Astrocyte of the cerebellum (primary cell): Measurements from ENCODE around the gene C1RL.

Source experiments
- DNase-seq: peaks from one replicate; pipeline ENCODE4 v3.0.0-alpha.2; 2011; ENCODE audit warnings: low read depth
- H3K4me3 ChIP-seq: 2 replicates; pipeline ENCODE4 v1.5.1; 2011; ENCODE audit warnings: mild to moderate bottlenecking, low read depth, low read length, moderate library complexity
- in situ Hi-C: cut with HindIII; loops from 2 replicates; pipeline ENCODE4 v1.10.0; 2017; ENCODE audit warnings: low sequenced_read_pairs
- TF ChIP-seq, protein P1 (sequence below): IDR thresholded peaks from 2 replicates; pipeline ENCODE4 v1.5.1; 2012; ENCODE audit warnings: low read length, low read depth, moderate library complexity, mild to moderate bottlenecking; ENCODE audit errors: missing control alignments

Gene C1RL

GRCh38 chr12:7152818-7153217, 43.8 kb upstream of the C1RL start:
- in situ Hi-C loops = no loop called here
- no peak for DNase-seq
- TF ChIP-seq, protein P1, sequence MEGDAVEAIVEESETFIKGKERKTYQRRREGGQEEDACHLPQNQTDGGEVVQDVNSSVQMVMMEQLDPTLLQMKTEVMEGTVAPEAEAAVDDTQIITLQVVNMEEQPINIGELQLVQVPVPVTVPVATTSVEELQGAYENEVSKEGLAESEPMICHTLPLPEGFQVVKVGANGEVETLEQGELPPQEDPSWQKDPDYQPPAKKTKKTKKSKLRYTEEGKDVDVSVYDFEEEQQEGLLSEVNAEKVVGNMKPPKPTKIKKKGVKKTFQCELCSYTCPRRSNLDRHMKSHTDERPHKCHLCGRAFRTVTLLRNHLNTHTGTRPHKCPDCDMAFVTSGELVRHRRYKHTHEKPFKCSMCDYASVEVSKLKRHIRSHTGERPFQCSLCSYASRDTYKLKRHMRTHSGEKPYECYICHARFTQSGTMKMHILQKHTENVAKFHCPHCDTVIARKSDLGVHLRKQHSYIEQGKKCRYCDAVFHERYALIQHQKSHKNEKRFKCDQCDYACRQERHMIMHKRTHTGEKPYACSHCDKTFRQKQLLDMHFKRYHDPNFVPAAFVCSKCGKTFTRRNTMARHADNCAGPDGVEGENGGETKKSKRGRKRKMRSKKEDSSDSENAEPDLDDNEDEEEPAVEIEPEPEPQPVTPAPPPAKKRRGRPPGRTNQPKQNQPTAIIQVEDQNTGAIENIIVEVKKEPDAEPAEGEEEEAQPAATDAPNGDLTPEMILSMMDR = no peak
- no peak overlapping the region for H3K4me3 ChIP-seq

GRCh38 chr12:7151532-7151931, 42.5 kb upstream of the C1RL start:
- in situ Hi-C loops = no loop called here
- no peak overlapping the region for H3K4me3 ChIP-seq
- TF ChIP-seq, protein P1 = no peak
- no peak for DNase-seq

- no peak for DNase-seq
- no peak overlapping the region for H3K4me3 ChIP-seq
- in situ Hi-C loops = no loop called here
- TF ChIP-seq, protein P1 = no peak
Observed at GRCh38 chr12:7150841-7151240, 41.8 kb upstream of the C1RL start.

DNA sequence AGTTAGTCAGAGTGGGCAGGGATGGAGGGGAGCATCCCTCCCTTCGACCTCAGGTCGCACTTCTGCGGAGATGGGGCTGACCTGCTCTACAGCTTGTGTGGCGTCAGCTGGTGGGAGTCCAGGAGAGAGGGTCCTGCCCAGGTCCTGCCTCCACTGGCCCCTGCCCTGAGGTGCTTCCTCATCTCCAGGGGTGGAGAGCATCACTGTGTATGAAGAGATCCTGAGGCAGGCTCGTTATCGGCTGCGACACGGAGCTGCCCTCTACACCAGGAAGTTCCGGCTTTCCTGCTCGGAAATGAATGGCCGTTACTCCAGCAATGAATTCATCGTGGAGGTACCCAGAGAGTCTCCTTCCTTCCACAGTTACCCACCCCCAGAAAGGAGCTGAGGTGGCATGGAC, 41.3 kb upstream of the C1RL start:
- H3K4me3 ChIP-seq = no peak overlapping the region
- TF ChIP-seq, protein P1 = no peak
- no peak for DNase-seq
- in situ Hi-C loops = no loop called here

GRCh38 chr12:7146906-7147305, 37.9 kb upstream of the C1RL start:
- no peak for DNase-seq
- TF ChIP-seq, protein P1 = no peak
- in situ Hi-C loops = loop anchor here (5.0 kb wide), 1 partner anchor 60 kb away; no protein-coding TSS in a partner anchor
- no peak overlapping the region for H3K4me3 ChIP-seq

- TF ChIP-seq, protein P1 = no peak
- DNase-seq = no peak
- in situ Hi-C loops = loop anchor here (5.0 kb wide), 1 partner anchor 61 kb away; no protein-coding TSS in a partner anchor
- no peak overlapping the region for H3K4me3 ChIP-seq
Observed at GRCh38 chr12:7146228-7146627, 37.2 kb upstream of the C1RL start.

GRCh38 chr12:7145671-7146070, 36.7 kb upstream of the C1RL start:
- in situ Hi-C loops = loop anchor here (5.0 kb wide), 1 partner anchor 62 kb away; no protein-coding TSS in a partner anchor
- DNase-seq = no peak

More at GRCh38 chr12:7145671-7146070, 36.7 kb upstream of the C1RL start:
- H3K4me3 ChIP-seq = no peak overlapping the region
- TF ChIP-seq, protein P1 = no peak
